ENCODE results near the gene LYZ.

Gene LYZ

DNA sequence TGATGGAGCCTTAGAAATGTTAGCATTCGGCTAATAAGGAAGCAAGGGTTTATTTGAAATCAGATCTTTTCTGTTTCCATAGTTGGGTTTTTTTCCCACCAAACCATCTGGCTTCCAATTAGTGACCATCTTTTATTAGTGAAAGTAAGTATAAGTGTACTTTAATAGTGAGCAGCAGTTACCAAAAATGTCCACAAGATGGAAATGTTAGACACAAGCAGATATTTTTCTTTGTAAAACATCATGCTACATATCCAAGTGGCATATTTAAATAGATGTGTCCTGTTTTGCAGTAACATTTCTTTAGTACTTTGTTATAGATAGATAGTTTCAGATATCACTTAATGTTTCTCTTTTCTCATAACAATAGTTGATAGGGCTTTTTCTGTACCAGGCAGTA lies 40.2 kb downstream of the LYZ start:
- no peak overlapping the region for H3K4me3 ChIP-seq (ENCODE audit: low read length)
- no peak for TF ChIP-seq ZNF274 (IDR thresholded peaks at IDR 0.05; ENCODE audit: low read depth, low read length)

- H3K4me3 ChIP-seq (ENCODE audit: low read length), result no peak overlapping the region
- TF ChIP-seq ZNF274 (IDR thresholded peaks at IDR 0.05; ENCODE audit: low read depth, low read length), result no peak
Measured at GRCh38 chr12:69389831-69390230, 41.6 kb downstream of the LYZ start.

- H3K4me3 ChIP-seq (ENCODE audit: low read length), result no peak overlapping the region
- no peak for TF ChIP-seq ZNF274 (IDR thresholded peaks at IDR 0.05; ENCODE audit: low read depth, low read length)
Measured at GRCh38 chr12:69392179-69392928, 44.2 kb downstream of the LYZ start.

- no peak overlapping the region for H3K4me3 ChIP-seq (ENCODE audit: low read length)
- TF ChIP-seq ZNF274 (IDR thresholded peaks at IDR 0.05; ENCODE audit: low read depth, low read length), result no peak
Measured at GRCh38 chr12:69396041-69396440, 47.9 kb downstream of the LYZ start.

DNA sequence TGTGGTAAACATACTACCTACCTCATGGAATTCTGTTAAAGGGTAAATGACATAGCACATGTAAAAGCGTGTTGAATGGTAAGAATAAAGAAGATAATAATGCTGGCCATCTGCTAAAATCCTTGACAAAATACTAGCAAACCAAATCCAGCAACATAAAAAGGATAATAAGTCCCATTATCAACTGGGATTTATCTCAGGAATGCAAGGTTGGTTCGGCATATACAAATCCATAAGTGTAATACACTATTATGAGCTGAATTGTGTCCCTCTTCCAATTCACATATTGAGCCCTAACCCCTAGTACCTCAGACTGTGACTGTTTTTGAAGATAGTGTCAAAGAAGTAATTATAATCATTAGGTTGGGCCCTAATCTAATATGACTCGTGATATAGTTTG lies 48.8 kb downstream of the LYZ start:
- no peak for TF ChIP-seq ZNF274 (IDR thresholded peaks at IDR 0.05; ENCODE audit: low read depth, low read length)
- no peak overlapping the region for H3K4me3 ChIP-seq (ENCODE audit: low read length)

- H3K4me3 ChIP-seq (ENCODE audit: low read length), result no peak overlapping the region
- no peak for TF ChIP-seq ZNF274 (IDR thresholded peaks at IDR 0.05; ENCODE audit: low read depth, low read length)
Measured at GRCh38 chr12:69397978-69398377, 49.8 kb downstream of the LYZ start.

DNA sequence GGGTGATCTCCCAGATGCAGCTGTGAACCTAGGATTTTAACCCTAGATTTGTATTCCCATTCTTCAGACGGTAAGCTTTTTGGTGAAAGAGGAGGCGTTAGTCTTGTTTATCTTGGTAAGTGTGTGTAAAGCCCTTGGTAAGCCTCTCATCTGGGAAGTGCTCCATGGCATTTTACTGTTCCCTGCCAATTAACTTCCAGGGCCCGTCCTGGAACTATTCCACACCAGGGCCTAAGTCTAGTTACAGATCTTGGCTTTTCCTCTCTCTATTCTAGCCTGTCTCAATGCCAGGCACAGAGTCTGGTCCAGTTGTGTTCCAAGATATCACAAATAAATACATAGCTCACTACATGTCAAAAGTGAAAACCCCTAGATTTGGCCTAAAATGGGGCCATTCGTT lies 53.8 kb downstream of the LYZ start:
- TF ChIP-seq ZNF274 (IDR thresholded peaks at IDR 0.05; ENCODE audit: low read depth, low read length), result no peak

More for the DNA sequence above, 53.8 kb downstream of the LYZ start:
- H3K4me3 ChIP-seq (ENCODE audit: low read length), result no peak overlapping the region

Measured in GM08714 (cell line).